ENCODE data around the gene CHPF. TPM values are rescaled to one million over a fixed set of nuclear protein-coding genes. Genes with fewer than 3 reads are reported as not detected.

Gene CHPF
- total and polyA plus RNA-seq, 11 donors, result 74.1 to 209 (median 138) TPM

- Histone ChIP-seq H3K36me3 (peaks cover 0 to 37% (median 28%) of the 10 kb centered on the region in 9 donors), H3K9me3 (no peaks in the 10 kb centered on the region), H3K27me3 (peaks cover 0 to 25% (median 0%) of the 10 kb centered on the region in 9 donors), H3K4me1 (peaks cover 0 to 46% (median 33%) of the 10 kb centered on the region in 12 donors), H3K27ac (no peak overlapping the region), H3K4me3 (no peak overlapping the region)
- DNase-seq (no peak), ATAC-seq (no peak)
- intact Hi-C loops (cut with DNase I), result no loop called here
- WGBS, 4 donors, result 86 to 94% (median 91%) methylated on average over 2 of the region's 2 CpGs
- TF ChIP-seq CTCF (IDR thresholded peaks at IDR 0.05) (no peak), POLR2A (IDR thresholded peaks at IDR 0.05) (no peak)
Observed at GRCh38 chr2:219500135-219500534, 43.5 kb downstream of the CHPF start.

DNA sequence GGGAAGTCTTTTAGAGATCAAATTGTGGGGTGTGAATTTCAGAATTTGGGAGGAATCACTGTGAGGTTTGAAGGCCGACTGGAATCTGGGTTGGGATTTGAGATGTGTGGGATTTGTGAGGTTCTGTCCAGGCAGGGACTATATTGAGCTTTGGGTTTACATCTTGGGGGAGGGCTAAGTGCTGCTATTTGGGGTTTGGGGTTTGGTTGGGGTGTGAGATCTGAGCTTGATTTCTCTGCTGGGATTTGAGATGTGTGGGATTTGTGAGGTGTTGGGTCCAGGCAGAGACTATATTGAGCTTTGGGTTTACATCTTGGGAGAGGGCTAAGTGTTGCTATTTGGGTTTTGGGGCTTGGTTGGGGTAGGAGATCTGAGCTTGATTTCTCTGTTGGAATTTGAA, 44.1 kb downstream of the CHPF start:
- peaks cover 0 to 31% (median 23%) of the 10 kb centered on the region in 9 donors for H3K36me3 ChIP-seq
- H3K4me1 ChIP-seq, result peaks cover 0 to 50% (median 35%) of the 10 kb centered on the region in 12 donors
- DNase-seq (no peak), ATAC-seq (no peak)
- 48 to 76% (median 72%) methylated on average over 1 of the region's 1 CpG for WGBS, 4 donors
- intact Hi-C loops (cut with DNase I), result loop anchor here in 1 of 10 donors (5.0 kb wide), 1 partner anchor 33 kb away; no protein-coding TSS in a partner anchor
- H3K4me3 ChIP-seq, result peak overlapping the region in 11 of 12 donors; percentile 38 to 89 (median 78)
- peaks cover 0 to 28% (median 0%) of the 10 kb centered on the region in 9 donors for H3K27me3 ChIP-seq
- no peaks in the 10 kb centered on the region for H3K9me3 ChIP-seq
- no peak overlapping the region for H3K27ac ChIP-seq
- TF ChIP-seq CTCF (IDR thresholded peaks at IDR 0.05), result no peak
- TF ChIP-seq POLR2A (IDR thresholded peaks at IDR 0.05), result no peak

- DNase-seq, result peak in 1 of 5 donors; percentile 26
- intact Hi-C loops (cut with DNase I), result loop anchor here in 1 of 10 donors (5.0 kb wide), 1 partner anchor 33 kb away; no protein-coding TSS in a partner anchor
- H3K27me3 ChIP-seq, result peaks cover 0 to 34% (median 0%) of the 10 kb centered on the region in 9 donors
- ATAC-seq, result no peak
- H3K4me3 ChIP-seq, result peak overlapping the region; percentile 38 to 89 (median 78)
- TF ChIP-seq POLR2A (IDR thresholded peaks at IDR 0.05), result no peak
- no peak for TF ChIP-seq CTCF (IDR thresholded peaks at IDR 0.05)
- no peaks in the 10 kb centered on the region for H3K9me3 ChIP-seq
- peaks cover 0 to 50% (median 35%) of the 10 kb centered on the region in 12 donors for H3K4me1 ChIP-seq
- peak overlapping the region; percentile 94 to 100 (median 98) for H3K27ac ChIP-seq
- peaks cover 0 to 25% (median 17%) of the 10 kb centered on the region in 9 donors for H3K36me3 ChIP-seq
- WGBS, 4 donors, result 0 to 4% (median 1%) methylated on average over 3 of the region's 3 CpGs
Observed at GRCh38 chr2:219499058-219499307, 44.6 kb downstream of the CHPF start.

DNA sequence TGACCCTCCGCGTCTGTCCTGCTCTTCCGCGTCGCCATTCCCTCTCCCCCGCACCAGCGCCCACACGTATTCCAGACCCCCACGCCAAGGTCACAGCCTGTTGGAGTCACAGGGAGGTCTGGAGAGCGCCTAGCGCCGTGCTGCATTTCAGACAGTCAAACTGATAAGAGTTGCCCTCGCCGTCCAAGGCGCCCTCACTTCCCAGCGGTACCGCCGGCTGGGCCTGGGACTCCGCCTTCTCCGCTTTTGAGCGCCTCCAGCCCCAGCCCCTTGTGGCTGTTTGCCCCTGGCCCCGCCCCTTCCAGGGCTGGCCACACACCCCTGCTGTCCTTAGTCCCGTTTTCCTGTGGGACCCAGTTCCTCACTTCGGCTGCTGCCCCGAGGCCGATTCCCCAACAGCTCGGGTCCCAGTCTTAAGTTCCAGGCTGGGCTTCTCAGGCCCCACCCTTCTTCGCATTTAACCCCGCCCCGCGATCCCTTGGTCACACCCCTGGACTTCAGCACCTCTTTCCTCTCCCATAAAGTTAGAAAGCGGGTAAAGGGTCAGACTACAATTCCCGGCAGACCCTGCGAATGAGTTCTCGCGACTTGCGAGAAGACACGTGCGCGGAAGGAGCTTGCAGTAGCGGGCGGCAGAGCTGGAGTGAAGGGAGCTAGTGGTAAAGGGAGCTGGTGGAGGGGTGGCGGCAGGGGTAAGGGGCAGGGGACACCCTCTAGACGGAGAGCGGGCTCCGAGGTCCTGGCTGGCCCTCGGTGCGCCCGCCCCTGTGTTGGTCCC, 45.1 kb downstream of the CHPF start, which contains the start of gene GMPPA:
Gene GMPPA (plus strand): TSS at position 612 of the 778 bp plus-strand sequence. CDS start 1,085 bp downstream, outside the sequence.
- TF ChIP-seq POLR2A (IDR thresholded peaks at IDR 0.05) (peak in 1 of 2 donors; percentile 61), CTCF (IDR thresholded peaks at IDR 0.05) (peak in 1 of 12 donors; percentile 31)
- ATAC-seq (peak; percentile 86 to 94 (median 88)), DNase-seq (peak; percentile 96 to 98 (median 96))
- Histone ChIP-seq H3K4me3 (peak within 1 kb of the TSS; percentile 38 to 89 (median 78)), H3K27ac (peak within 1 kb of the TSS; percentile 94 to 100 (median 98)), H3K9me3 (no peaks in the 10 kb centered on the region), H3K27me3 (peaks cover 0 to 37% (median 0%) of the 10 kb centered on the region in 9 donors), H3K36me3 (peaks cover 0 to 20% (median 12%) of the 10 kb centered on the region in 9 donors), H3K4me1 (peaks cover 0 to 50% (median 35%) of the 10 kb centered on the region in 12 donors)
- 0% methylated on average over 31 to 49 of the region's 49 CpGs for WGBS, 4 donors
- intact Hi-C loops (cut with DNase I), result loop anchor here in 3 of 10 donors (1.0 to 5.0 kb wide), 3 partner anchors 34 to 100 kb away; no protein-coding TSS in a partner anchor
